SW 1271 (cell line): ENCODE measurements around the gene UBTD2.
"Not testable (repeated sequence)": the region's sequence is repeated elsewhere in the genome, so short reads cannot be mapped to it uniquely, and the experiment has no call there.

Experiments
- DNase-seq, 2 experiments: peaks; one replicate each; lab custom pipeline; 2025; lab: John Stamatoyannopoulos, UW

The UBTD2 gene

DNA sequence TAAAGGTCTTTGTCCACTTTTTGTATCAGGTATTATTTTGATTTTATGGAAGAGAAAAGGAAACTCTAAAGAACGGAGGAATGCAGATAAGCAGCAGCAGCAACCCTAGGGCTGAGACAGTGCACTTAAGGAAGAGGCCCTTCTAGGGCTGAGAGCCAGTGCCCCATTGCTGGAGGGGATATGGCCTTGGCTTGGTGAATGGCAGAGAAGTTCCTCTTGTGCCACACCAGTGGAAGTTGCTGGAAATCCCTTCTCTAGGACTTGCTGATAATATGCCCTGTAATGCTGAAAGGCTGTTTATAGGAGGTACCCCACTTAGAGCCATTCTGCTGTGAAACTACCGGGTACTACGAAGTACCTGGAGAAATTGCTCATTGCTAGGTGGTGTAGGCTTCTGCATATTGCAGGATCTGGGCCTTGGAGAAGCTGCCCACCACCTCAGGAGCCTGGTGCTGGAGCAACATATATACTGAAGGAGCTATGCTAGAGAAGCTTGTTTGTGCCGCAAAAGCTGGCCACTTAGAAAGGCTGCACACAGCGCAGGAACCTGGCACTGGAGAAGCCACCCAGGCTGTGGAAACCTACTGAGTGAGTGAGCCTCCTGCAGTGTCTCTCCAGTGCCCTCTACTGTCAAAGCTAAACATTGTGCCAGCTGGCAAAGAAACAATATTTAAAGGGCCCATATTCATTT is 9.6 kb upstream of the UBTD2 start:
- peak; percentile 47 to 73 for DNase-seq

DNA sequence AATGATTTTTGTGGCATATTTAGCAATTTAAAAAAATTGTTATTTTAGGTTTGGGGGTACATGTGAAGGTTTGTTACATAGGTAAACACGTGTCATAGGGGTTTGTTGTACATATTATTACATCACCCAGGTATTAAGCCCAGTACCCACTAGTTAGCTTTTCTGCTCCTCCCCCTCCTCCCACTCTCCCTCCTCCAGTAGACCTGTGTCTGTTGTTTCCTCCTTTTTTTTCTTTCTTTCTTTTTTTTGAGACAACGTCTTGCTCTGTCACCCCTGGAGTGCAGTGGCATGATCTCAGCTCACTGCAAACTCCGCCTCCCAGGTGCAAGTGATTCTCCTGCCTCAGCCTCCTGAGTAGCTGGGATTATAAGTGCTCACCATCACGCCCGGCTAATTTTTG is 8.3 kb upstream of the UBTD2 start:
- DNase-seq, result not testable (repeated sequence)

DNA sequence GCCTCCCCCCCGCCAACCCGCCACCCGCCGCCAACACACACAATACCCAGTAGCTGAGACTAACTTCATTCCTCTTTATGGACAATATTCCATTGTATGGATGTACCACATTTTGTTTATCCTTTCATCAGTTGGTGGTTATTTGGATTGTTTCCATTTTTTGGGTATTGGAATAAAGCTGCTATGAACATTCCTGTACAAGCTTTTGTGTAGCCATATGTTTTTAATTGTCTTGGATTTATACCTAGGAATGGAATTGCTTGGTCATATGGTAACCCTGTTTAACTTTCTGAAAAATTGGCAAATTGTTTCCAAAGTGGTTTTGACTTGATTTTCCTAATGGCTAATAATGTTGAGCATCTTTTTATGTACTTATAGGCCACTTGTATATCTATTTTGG is 4.9 kb upstream of the UBTD2 start:
- no peak for DNase-seq

DNA sequence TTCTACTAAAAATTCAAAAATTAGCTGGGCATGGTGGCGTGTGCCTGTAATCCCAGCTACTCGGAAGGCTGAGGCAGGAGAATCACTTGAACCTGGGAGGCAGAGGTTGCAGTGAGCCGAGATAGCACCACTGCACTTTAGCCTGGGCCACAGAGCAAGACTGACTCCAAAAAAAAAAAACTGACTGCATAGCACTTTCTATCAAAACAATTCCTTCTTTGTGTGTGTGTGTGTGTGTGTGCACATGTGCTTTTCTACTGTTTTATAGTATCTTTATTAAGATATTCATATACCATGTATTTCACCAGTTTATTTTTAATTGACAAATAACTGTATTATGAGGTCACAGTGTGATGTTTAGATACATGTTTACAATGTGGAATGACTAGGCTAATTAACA is 3.6 kb upstream of the UBTD2 start:
- DNase-seq, result not testable (repeated sequence)

DNA sequence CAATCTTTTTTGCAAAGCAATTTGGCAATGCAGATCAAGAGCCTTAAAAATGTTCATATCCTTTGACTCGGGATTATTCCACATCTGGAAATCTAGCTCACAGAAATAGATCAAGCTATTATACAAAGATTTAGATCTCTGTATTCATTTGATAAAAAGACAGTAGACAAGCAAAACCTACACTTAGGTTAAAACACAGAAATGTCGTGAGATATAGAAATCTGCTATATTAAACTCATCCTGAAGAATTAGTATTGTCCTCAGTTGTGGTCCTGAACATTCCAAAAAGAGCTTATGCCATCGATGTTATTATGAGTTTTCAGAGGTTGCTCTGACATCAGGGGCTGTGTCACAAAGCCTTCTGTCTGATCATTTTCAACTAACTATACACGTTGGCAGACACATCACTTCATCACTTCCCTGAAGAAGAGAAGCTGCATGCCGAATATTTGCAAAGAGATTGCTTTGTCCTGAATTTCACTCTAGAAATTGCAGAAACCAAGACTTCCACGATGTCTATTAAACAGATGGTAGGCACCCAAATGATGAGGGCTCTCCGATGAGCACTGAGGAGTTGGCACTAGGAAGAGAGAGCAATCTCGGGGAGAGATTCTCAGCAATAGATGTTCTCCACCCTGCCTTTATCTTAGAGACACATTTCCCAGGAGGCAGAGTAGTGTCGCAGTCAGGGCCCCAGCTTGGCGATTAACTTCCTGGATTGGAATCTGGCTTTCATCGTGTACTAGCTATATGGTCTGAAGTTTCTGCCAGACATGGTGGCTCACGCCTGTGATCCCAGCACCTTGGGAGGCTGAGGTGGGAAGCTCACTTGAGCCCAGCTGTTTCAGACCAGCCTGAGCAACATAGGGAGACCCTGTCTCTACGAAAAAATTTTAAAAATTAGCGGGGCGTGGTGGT is 1.9 kb upstream of the UBTD2 start:
- no peak for DNase-seq

DNA sequence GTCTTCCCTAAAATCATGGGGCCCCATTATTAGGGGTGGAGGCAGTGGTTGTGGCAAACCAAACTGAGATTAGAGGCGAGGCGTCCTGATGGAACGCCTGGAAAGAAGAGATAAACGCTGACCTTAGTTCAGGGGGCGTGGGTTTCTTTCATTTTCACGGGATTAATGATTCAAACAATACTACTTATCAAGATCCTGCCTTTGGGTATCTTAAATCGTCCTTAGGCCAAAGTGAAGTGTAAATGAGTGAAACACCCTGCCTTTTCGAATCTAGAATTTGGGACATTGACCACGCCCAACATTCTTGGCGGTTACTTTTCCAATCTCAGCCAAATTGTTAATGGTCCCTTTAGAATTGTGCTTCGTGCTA is 1.0 kb upstream of the UBTD2 start:
- no peak for DNase-seq

DNA sequence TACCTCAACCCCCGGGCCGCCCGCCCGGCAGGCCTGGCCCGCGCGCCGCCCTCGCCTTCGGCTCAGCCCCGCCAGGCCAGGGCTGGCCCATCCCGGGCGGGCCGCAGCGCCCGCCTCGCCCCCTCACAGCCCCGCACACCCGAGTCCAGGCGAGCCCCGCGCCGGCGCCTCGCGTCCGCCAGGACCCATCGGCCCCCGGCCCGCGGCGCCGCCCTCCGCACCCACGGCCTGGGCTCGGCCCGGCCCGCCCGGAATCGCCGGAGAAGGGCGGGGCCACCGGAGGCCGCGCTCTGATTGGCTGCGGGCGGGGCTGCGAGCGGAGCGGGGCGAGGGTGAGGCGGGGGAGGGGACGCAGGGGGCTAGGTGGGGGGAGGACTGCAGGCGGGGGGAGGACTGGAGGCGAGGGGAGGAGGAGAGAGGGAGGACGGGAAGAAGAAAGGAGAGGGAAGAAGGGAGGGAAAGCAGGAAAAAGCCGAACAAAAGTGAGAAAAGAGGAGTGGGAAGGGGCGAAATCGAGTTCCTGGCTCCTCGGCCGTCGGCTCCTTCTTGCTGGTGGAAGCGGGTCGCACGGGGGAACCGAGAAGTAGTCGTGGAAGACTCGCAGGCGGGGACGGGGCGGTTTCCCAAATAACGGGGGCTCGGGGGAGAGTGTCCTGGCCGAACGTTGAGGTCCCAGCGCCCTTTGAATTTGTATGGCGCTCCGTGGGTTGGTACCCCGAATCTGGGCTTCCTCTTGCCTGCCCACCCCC is 472 bp upstream of the UBTD2 start:
- DNase-seq, result peak; percentile 29 to 63

DNA sequence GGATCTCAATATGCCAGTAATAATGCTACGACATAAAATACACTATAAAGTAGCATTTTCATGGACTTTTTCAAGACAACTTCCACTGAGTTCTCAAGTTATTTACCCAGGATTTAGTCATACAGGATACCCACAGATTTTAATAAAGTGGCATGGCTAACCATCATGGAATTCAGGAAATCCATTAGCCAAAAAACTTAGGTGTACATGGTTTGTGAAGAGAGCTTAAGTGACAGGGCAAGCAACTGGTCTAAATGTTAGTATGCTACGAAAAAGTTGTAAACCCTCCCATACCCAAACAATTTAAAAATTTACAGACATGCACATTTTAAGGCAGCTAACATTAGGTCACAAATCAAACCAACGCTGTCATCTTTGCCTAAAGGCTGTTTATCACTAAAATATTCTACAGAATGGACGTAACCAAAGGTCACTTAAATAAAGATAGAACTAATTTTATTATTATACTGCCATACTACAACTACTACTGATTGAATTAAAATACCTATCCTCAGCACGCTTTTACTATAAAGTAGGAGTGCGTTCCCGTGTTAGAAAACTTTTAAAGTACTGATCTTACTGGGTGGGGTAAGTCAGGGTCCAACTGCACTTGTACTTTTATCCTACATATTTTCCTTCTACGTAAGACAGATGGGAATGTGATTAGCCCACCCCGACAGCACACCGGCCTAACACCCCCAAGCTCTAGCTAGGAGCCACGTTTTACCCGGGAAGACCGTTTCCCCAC is 1.1 kb downstream of the UBTD2 start:
- DNase-seq, result no peak

DNA sequence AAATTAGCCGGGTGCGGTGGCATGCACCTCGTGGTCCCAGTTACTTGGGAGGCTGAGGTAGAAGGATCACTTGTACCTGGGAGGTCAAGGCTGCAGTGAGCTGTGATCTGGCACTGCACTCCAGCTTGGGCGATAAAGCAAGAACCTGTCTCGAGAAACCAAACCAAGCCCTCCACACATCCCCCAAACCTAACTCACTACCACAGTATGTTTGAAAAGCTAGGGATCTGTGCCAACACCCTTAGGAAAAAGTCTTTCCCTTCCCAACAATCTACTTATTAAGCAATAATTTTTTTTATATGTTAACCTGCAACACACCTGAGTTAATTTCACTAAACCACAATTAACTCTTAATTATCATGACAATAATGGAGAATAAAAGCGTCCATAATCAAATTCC is 2.2 kb downstream of the UBTD2 start:
- no peak for DNase-seq

DNA sequence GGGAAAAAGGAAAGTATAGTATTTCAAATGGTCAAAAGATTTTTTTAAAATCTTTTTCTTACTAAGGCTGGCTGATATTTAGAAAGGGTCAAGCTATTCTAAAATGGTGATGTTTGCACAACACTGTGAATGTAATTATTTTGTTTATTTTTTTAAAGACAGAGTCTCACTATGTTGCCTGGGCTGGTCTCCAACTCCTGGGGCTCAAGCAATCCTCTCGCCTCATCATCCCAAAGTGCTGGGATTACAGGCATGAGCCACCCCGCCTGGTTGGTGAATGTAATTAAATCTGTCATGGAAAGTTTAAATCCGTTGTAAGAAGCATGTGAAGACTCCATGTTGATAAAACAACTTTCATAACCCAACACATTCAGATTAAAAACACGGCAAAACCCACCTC is 2.6 kb downstream of the UBTD2 start:
- no peak for DNase-seq

DNA sequence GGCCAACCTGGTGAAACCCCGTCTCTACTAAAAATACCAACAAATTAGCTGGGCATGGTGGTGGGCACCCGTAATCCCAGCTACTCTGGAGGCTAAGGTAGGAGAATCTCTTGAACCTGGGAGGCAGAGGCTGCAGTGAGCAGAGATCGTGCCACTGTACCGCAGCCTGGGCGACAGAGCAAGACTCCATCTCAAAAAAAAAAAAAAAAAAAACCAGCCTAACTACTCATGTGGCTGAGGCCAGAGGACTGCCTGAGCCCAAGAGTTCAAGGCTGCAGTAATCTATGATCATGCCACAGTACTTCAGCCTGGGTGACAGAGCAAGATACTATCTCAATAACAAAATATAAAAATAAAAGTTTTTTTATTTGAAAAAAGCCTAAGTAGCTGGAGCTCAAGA is 3.2 kb downstream of the UBTD2 start:
- no peak for DNase-seq

DNA sequence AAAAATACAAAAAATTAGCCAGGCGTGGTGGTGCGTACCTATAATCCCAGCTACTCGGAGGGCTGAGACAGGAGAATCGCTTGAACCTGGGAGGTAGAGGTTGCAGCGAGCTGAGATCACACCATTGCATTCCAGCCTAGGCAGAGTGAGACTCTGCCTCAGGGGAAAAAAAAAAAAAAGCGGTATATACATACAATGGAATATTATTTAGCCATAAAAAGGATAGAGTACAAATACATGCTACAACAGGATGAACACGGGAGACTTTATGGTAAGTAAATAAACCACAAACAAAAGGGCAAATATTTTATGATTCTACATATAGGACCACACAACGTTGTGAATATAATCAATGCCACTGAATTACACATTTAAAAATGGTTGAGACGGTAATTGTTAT is 5.2 kb downstream of the UBTD2 start:
- DNase-seq, result no peak

DNA sequence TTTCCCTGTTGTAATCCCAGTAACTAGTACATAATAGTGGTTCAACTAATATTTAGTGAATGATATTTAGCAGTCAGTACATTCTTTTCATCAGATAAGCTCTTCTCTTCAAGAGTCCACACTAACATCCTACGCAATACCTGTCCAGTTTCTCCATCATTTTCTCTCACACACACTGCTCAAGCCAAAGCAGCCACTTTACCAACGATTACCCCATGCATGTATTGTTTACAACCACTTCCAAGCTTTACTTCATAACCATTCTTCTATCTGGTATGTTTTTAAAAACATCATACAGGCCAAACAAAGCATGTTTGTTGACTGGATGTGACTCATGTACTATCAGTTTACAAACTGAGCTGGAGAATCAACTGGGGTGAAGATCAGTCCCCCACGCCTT is 7.3 kb downstream of the UBTD2 start:
- DNase-seq, result peak in 1 of 2 experiments; percentile 16

DNA sequence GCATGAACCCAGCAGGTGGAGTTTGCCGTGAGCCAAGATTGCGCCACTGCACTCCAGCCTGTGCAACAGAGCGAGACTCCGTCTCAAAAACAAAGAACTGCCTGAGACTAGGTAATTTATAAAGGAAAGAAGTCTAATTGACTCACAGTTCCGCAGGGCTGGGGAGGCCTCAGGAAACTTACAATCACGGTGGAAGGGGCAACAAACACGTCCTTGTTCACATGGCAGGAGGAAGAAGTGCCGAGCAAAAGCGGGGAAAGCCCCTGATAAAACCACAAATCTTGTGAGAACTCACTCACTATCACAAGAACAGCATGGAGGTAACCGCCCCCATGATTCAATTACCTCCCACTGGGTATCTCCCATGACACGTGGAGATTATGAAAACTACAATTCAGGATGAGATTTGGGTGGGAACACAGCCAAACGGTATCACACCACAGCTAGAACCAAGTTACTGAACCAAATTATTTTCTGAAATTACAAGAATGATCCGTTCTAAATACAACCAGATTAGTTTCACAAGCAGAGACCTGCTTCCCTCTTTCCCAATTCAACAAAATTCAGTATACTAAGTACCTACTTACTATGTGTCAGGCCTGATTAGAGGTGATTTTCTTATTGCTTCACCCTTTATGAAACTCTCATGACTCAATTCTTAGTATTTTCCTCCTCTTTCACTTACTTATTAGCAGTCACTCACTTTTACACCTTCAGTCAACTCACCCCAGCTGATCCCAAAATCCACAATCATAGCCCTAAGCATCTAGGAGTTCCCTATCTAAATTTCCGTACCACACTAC is 8.4 kb downstream of the UBTD2 start:
- no peak for DNase-seq

DNA sequence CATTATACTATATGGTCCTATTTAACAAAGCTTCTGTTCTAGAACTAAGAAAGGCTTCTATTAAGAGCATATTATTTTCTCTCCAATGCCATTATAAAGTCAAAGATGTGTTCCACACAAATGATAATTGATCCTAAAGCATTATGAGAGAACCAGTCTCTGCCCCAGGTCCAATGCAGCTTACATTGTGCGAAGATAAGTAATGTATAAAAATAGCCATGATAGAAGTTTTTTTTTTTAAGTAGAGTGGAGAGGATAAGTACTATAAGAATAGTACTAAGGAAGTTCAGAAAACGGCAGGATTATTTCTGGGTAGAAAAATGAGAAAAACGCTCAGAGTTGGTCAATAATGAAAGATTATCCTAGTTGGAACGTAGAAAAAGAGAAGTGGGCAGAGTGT is 15.6 kb downstream of the UBTD2 start:
- no peak for DNase-seq

DNA sequence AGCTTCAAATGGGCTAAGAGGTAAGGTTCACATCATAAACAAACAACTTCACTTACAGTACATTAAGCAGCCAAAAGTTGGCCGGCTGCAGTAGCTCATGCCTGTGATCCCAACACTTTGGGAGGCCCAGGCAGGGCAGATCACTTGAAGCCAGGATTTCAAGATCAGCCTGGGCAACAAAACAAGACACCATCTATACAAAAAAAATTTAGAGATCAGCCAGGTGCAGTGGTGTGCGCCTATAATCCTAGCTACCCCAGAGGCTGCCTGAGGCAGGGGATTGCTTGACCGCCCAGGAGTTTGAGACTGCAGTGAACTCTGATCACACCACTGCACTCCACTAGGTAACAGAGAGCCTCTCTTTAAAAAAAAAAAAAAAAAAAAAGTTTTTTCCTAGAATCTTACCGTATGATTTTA is 16.9 kb downstream of the UBTD2 start:
- DNase-seq, result no peak

DNA sequence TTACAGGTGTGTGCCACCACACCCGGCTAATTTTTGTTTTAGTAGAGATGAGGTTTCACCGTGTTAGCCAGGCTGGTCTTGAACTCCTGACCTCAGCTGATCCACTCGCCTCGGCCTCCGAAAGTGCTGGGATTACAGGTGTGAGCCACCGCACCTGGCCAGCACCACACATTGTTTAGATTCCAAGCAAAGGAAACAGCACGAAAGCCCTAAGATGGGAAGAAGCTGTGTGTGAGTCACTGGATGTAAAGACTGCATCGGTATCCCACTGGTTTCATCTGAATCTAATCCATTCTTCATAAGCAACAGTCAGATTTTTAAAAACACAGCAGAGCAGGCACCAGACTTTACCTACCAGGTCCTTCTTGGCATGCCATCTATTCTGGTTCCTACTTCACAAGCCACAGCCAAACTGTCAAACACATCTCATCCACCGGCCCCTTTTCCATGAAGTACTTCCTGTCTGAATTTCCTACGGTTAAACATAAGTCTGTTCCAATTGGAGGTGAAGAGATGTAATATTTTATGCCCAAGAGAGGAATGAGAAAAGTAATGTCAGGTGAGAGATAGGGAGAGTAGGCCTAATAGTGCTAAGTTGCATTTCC is 17.4 kb downstream of the UBTD2 start:
- DNase-seq, result no peak

DNA sequence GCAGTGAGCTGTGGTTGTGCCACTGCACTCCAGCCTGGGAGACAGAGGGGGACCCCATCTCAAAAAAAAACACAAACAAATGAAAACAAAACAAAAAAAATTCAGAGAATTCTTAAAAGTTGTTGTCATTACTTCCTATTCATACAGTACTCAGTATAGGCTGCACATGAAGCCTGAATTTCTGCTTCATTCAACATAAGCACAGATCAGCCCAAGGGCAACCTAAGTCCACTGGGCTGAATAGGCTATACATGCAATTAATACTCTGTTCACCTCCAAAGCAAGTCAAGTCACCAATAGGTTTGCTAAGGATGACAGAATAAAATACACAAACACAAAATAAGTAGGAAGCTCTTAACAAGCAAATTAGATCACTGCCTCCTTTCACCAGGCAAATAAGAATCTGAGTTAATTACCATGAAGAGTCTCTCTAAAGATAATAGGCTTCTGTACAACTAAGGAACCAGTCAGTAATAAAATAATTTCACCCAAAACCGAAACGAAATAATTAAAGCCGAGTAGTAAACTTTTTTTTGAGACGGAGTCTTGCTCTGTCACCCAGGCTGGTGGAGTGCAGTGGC is 18.7 kb downstream of the UBTD2 start:
- no peak for DNase-seq

DNA sequence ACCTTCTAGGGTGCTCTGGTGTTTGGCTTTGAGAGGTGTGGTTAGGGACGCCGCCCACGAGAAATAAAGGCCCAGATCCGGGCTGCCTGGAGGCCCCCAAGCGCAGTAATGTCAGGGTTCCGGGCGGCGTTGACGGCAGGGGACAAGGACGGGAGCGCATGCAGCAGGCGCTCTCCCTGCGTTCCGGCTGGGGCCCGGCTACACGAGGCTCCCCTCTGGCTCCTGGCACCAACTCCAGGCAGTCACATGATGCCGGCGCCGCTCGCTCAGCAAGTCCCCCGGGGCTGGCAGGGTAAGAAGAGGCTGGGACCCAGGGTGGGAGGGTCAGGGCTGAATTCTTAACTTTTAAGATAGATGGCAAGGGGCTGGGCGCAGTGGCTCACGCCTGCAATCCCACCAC is 28.1 kb downstream of the UBTD2 start:
- DNase-seq, result no peak

DNA sequence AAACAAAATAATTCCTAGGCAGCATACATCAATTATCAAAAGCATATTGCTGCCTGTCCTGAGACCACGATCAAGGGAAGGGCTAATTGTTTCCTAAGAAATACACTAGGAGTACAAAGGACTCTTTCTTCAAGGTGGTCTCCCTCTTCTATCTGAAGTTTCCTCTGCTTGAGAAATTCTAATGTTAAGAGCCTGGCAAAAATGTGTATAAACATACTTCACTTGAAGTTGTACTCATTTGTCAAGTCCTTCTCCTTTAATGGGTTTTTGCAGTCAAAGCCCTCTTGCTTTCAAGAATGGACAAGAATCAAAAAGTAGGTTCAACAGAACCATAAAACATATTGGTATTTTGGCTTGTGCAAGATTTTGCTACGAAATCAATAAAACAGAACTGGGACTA is 31.1 kb downstream of the UBTD2 start:
- no peak for DNase-seq
